GM23248 (cell line): ENCODE data around the gene GRWD1.

Experiments
- EZH2 ChIP-seq: fragments of 200-600 bp; sonication (generic); IDR thresholded peaks from 2 replicates; pipeline ENCODE4 v1.6.1; 2018; ENCODE audit warnings: antibody characterized with exemption, mild to moderate bottlenecking; ENCODE audit not compliant: insufficient read depth, poor library complexity, severe bottlenecking
- EZH2phosphoT487 ChIP-seq: fragments of 200-600 bp; sonication (generic); IDR thresholded peaks from 2 replicates; pipeline ENCODE4 v1.6.1; 2018; ENCODE audit warnings: antibody characterized with exemption, moderate library complexity, mild to moderate bottlenecking, low read depth; ENCODE audit not compliant: insufficient read depth

DNA sequence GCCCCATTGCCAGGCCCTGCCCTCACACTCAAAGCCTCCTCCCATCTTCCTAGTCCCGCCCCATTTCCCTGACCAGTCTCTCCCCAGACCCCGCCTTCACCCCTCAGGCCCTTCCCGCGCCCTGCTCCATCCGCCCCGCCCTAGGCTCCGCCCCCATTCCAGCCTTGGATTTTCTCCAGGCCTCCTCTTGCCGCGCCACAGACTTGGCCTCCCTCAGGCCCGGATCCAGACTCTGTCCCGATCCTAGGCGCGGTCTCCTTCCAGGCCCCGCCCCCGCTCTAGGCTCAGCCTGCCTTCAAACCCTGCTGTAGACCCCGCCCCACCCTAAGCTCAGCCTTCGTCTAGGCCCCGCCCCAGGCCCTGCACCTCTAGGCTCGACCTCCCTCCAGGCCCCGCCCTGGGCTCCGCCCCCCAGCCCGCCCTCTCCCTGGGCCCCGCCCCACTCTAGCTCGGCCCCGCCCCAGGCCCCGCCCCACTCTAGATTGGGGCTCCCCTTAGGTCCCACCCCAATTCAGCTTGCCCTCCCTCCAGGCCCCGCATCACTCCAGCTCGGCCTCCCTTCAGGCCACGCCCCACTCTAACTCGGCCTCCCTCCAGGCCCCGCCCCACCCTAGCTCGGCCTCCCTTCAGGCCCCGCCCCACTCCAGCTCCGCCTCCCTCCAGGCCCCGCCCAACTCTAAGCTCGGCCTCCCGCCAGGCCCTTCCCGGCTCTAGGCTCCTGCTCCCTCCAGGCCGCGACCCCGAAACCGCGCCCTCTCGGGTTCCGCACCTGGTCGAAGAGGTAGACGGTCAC, 47.3 kb downstream of the GRWD1 start:
- TF ChIP-seq EZH2 (no peak), EZH2phosphoT487 (no peak)
